ENCODE measurements around the gene METAP1D. TPM values are rescaled to one million over a fixed set of nuclear protein-coding genes. Genes with fewer than 3 reads are reported as not detected.
A peak's percentile ranks its signal among the peaks of the same experiment; 100 is the strongest.

Gene METAP1D
- total and polyA plus RNA-seq, 2 of the 4 experiments (the other 2 are of a cell fraction) = 3.4 to 5.5 TPM

DNA sequence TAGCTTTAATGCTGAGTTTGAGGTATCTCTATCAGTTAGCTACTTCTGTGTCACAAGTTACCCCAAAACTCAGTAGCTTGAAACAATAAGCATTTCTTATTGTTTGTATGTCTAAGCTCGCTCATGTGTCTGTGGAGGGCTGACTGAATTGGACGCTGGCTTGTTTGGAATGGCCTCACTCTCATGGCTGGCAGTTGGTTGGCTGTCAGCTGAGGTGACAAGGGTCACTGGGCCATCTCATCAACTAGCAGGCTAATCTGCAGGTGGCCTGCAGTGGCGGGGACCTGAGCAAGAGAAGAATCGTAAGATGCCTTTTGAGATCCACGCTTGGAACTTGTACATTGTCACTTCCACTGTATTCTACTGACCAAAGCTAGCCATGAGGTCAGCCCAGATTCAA is 116.4 kb downstream of the METAP1D start:
- intact Hi-C loops (cut with micrococcal nuclease) = no loop called here
- in situ Hi-C loops (cut with MboI; ENCODE audit: low sequenced_read_pairs) = no loop called here
- H3K4me2 ChIP-seq (ENCODE audit: low read depth, low read length) = no peak overlapping the region
- no peak overlapping the region for H3K27ac ChIP-seq (ENCODE audit: insufficient read depth, low read length)
- no peak for TF ChIP-seq CTCF (conservative IDR thresholded peaks at IDR 0.05; ENCODE audit: low read depth, low read length)
- TF ChIP-seq MAFK (IDR thresholded peaks at IDR 0.05; ENCODE audit: low read depth, low read length) = no peak
- TF ChIP-seq NFE2L2 (IDR thresholded peaks at IDR 0.05; ENCODE audit: low read depth, low read length) = no peak
- TF ChIP-seq RAD21 (IDR thresholded peaks at IDR 0.05; ENCODE audit: low read length) = no peak
- TF ChIP-seq RCOR1 (IDR thresholded peaks at IDR 0.05; ENCODE audit: insufficient replicate concordance, low read length) = no peak
- no peak for TF ChIP-seq MXI1 (IDR thresholded peaks at IDR 0.05; ENCODE audit: borderline replicate concordance, low read depth, low read length)
- no peak for TF ChIP-seq FOS (IDR thresholded peaks at IDR 0.05; ENCODE audit: low read depth, low read length)
- TF ChIP-seq ELK1 (IDR thresholded peaks at IDR 0.05; ENCODE audit: borderline replicate concordance, low read depth, low read length) = no peak
- TF ChIP-seq USF2 (IDR thresholded peaks at IDR 0.05; ENCODE audit: low read depth, low read length) = no peak
- TF ChIP-seq CHD1 (IDR thresholded peaks at IDR 0.05; ENCODE audit: low read depth, low read length) = no peak
- TF ChIP-seq SMC3 (IDR thresholded peaks at IDR 0.05; ENCODE audit: low read depth, low read length) = no peak
- no peak for TF ChIP-seq POLR2A (IDR thresholded peaks at IDR 0.05; ENCODE audit: low read depth, low read length)
- no peak for TF ChIP-seq RFX5 (IDR thresholded peaks at IDR 0.05; ENCODE audit: low read depth, low read length)
- no peak for TF ChIP-seq BHLHE40 (IDR thresholded peaks at IDR 0.05; ENCODE audit: low read depth, low read length)
- no peak for TF ChIP-seq MAZ (IDR thresholded peaks at IDR 0.05; ENCODE audit: borderline replicate concordance, low read depth, low read length)
- TF ChIP-seq CEBPB (IDR thresholded peaks at IDR 0.05; ENCODE audit: low read depth, low read length) = no peak
- dilution Hi-C loops (cut with HindIII; ENCODE audit: low sequenced_read_pairs, unreplicated experiment) = no loop called here
- no peak overlapping the region for H2AK9ac ChIP-seq (replicated peaks; ENCODE audit: low read depth, low read length, poor library complexity)
- H2BK20ac ChIP-seq (ENCODE audit: low read depth, low read length) = no peak overlapping the region
- 0 out of 2 replicates have a peak overlapping the region, but pooled peaks have one; percentile 16 for H3K4ac ChIP-seq (ENCODE audit: low read depth, low read length)
- H3K9ac ChIP-seq (ENCODE audit: low read depth, low read length) = no peak overlapping the region
- no peak overlapping the region for H3K23ac ChIP-seq (ENCODE audit: low read depth, low read length)
- no peaks in the 10 kb centered on the region for H4K20me1 ChIP-seq (ENCODE audit: insufficient read depth, low read length)
- peaks cover 4% of the 10 kb centered on the region; the same call in 1 of the 2 replicates for H3K4me1 ChIP-seq (ENCODE audit: control insufficient read depth, insufficient read depth, low read length)
- no peaks in the 10 kb centered on the region for H3K9me3 ChIP-seq (ENCODE audit: control insufficient read depth, insufficient read depth, low read length)
- no peaks in the 10 kb centered on the region for H3K9me1 ChIP-seq (ENCODE audit: insufficient read depth, low read length)
- DNase-seq = no peak
- no peak overlapping the region for H3K56ac ChIP-seq (ENCODE audit: extremely low read depth, insufficient read depth, low read length)
- no peak overlapping the region for H2BK5ac ChIP-seq (ENCODE audit: low read depth, low read length, poor library complexity, severe bottlenecking)
- H2AK5ac ChIP-seq (ENCODE audit: low read depth, low read length) = no peak overlapping the region
- H3K4me3 ChIP-seq (ENCODE audit: insufficient read depth, low read depth, low read length) = no peak overlapping the region
- ChIA-PET CTCF (interaction anchor here (0.7 to 0.9 kb wide), 2 partner anchors 10 to 697 kb away, joined by 4 to 5 read pairs; no protein-coding TSS in a partner anchor), POLR2A (ENCODE audit: unreplicated experiment) (no interaction called here)
- ATAC-seq (ENCODE audit: low read depth) = no peak
- no TSS peak for BruUV-seq (replicated peaks)
- no peak overlapping the region for H3K18ac ChIP-seq (ENCODE audit: low read depth, low read length)
- no peak overlapping the region for H4K5ac ChIP-seq (ENCODE audit: low read depth, low read length)
- H2BK120ac ChIP-seq (ENCODE audit: low read depth, low read length) = no peak overlapping the region
- no peaks in the 10 kb centered on the region for H3K79me1 ChIP-seq (ENCODE audit: low read depth in 1 of 2, low read length in 2 of 2)
- no peak overlapping the region for H3K14ac ChIP-seq (replicated peaks; ENCODE audit: low read depth, low read length)
- no peak overlapping the region for H2BK15ac ChIP-seq (ENCODE audit: low read depth, low read length)
- H3K36me3 ChIP-seq (ENCODE audit: control insufficient read depth, insufficient read depth, low read length) = no peaks in the 10 kb centered on the region
- peak overlapping the region; percentile 36 for H2AFZ ChIP-seq (replicated peaks; ENCODE audit: low read length, poor library complexity)
- H4K91ac ChIP-seq (ENCODE audit: insufficient read depth, low read depth, low read length) = no peak overlapping the region
- H4K8ac ChIP-seq (ENCODE audit: low read depth in 2 of 2, low read length in 2 of 2) = no peak overlapping the region
- H3K27me3 ChIP-seq (ENCODE audit: control insufficient read depth, insufficient read depth, low read length) = no peaks in the 10 kb centered on the region
- no CpG with 5 or more reads among the region's 5 CpGs for WGBS, 2 experiments (ENCODE audit: extremely low coverage in 2 of 2, insufficient read length in 1 of 2)
